ENCODE measurements around the gene TTLL1.
"Not testable (repeated sequence)": the region's sequence is repeated elsewhere in the genome, so short reads cannot be mapped to it uniquely, and the experiment has no call there.

TTLL1 gene

DNA sequence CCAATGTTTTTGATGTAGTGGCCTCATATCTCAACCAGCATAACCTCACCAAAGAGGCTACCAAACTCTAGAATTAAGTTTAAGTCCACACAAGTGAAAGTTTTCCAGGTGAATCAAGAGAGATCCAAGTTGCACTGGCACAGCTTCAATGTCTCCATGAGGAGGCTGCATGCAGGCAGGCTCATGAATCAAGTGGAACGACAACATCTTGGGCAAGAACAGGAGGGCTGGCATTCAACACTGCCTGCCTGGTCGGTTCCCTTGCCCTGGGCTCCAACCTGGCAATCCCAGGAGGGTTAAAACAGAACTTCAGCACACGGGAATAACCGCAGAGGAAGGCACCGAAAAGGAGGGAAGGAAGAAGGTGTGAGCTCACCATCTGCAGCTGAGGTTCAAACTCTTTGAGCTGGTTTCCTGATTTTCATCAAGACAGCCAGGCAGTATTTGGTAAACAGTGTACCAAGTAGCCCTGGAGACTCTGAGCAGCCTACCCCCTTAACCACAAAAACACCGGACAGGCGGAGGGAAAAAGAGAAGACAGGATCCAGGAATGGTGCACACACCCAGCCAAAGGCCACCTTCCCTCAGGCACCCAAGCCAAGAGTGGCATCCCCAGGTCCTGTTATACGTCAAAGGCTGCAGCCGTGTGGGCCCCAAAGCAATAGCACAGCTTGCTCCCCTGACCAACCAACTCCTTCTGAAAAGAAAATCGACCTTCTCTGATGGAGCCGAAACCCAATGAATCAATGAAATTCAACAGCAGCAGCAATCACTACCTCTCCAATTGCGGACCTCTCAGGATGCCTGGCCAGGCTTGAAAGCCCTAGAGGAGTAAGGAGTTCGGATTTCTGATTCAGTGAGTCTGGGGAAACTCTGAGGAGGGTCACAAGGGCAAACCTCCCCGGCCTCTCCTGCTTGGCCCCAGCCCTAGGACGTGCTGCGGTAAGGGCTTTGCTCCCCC, 75.6 kb downstream of the TTLL1 start:
- peak; percentile 40 for DNase-seq (ENCODE audit: low read depth)

DNA sequence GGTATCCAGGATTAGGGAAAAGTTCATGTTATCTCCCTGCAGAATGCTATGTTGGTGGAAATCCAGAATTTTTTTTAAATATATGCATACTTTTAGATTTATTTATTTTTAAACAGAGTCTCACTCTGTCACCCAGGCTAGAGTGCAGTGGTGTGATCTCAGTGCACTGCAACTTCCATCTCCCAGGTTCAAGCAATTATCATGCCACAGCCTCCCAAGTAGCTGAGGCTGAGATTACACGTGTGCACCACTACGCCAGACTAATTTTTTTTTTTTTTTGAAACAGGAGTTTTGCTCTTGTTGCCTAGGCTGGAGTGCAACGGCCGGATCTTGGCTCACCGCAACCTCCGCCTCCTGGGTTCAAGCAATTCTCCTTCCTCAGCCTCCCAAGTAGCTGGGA, 76.8 kb downstream of the TTLL1 start:
- no peak for DNase-seq (ENCODE audit: low read depth)

- DNase-seq (ENCODE audit: low read depth): no peak
These were observed 78.1 kb downstream of the TTLL1 start for GRCh38 chr22:43011079-43011478.

- DNase-seq (ENCODE audit: low read depth): no peak
These were observed 79.7 kb downstream of the TTLL1 start for GRCh38 chr22:43009444-43009843.

GRCh38 chr22:43008921-43009320, 80.3 kb downstream of the TTLL1 start:
- no peak for DNase-seq (ENCODE audit: low read depth)

DNA sequence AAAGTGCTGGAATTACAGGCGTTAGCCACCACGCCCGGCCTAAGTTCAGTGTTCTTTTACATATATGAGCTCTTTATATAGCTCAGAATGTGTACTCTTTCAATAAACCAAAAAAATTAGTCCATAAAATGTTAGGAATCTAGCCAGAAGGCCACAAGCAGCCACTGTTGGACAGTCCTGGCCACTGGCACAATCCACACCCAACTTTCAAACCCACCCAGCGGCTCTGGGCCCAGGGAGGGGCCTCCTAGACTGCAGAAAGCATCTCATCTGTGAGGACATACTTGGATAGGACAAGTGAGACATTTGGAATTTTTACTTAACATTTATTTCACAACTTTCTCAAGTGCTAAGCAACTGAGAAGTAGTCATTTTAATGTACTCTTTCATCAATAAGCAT, 80.7 kb downstream of the TTLL1 start:
- no peak for DNase-seq (ENCODE audit: low read depth)

DNA sequence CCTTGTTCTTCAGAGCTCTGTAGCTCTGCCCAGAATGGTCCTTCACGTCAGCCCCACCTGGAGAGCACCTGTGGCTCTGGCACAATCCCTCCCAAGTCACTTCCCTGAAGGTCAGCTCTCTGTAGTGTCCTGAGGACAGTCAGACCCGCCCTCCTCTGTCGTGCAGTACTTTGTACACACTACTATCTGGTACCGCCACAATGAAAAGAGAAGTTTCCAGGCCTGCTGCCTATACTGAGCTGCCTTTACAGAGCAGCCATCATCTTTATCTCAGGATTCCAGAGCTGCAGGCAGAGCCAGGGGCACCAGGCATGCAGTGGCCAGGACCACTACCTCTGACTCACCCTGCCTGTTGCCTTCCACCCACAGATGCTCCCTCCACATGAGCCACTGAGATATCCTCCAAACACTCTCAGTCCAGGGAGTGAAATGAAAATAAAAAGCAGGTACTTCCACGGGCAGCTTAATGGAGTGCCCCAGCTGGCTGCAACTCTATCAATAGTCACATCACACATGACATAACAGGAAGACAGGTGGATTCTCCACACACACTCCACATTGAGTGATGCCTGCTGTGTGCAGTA, 81.6 kb downstream of the TTLL1 start:
- peak; percentile 72 for DNase-seq (ENCODE audit: low read depth)

- no peak for DNase-seq (ENCODE audit: low read depth)
These were observed 82.4 kb downstream of the TTLL1 start for GRCh38 chr22:43006753-43007152.

DNA sequence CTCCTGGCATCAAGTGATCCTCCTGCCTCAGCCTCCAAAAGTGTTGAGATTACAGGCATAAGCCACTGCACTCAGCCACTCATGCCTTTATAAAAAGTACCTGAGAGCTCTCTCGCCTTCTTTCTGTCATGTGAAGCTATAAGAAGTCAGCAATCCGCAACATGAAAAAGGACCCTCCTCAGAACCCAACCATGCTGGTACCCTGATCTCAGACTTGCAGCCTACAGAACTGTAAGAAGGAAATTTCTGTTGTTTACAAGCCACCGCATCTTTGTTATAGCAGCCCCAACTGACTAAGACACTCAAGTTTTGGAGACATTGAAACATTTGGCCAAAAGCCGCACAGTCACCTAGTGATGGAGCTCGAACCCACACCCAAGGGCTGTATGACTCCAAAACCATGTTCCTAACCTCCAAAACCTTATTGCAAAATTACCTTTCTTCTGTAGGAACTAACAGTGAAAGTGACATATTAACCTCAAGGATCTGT, 83.1 kb downstream of the TTLL1 start:
- no peak for DNase-seq (ENCODE audit: low read depth)

GRCh38 chr22:43005106-43005505, 84.1 kb downstream of the TTLL1 start:
- DNase-seq (ENCODE audit: low read depth): peak; percentile 56

GRCh38 chr22:43004362-43005035, 84.7 kb downstream of the TTLL1 start:
- DNase-seq (ENCODE audit: low read depth): peak; percentile 47

DNA sequence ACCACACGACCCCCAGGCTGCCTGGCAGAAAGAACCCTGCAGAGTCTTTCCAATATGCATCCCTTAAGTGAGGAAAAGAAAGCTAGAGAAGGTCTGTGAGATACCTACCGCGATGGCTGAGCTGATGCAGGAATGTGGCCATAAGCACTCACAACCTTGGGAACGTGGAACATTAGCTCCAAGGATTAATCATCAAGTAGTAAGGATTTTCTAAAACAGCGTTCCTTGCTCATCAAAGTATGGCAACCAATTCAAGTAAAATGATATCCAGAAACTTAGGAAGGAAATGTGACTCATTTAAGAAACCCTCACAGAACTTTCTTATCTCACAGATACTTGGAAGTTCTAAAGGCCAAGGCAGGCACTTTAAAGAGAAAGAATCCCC, 87.0 kb downstream of the TTLL1 start:
- DNase-seq (ENCODE audit: low read depth): peak; percentile 95

- DNase-seq (ENCODE audit: low read depth): no peak
These were observed 87.7 kb downstream of the TTLL1 start for GRCh38 chr22:43001271-43002201.

DNA sequence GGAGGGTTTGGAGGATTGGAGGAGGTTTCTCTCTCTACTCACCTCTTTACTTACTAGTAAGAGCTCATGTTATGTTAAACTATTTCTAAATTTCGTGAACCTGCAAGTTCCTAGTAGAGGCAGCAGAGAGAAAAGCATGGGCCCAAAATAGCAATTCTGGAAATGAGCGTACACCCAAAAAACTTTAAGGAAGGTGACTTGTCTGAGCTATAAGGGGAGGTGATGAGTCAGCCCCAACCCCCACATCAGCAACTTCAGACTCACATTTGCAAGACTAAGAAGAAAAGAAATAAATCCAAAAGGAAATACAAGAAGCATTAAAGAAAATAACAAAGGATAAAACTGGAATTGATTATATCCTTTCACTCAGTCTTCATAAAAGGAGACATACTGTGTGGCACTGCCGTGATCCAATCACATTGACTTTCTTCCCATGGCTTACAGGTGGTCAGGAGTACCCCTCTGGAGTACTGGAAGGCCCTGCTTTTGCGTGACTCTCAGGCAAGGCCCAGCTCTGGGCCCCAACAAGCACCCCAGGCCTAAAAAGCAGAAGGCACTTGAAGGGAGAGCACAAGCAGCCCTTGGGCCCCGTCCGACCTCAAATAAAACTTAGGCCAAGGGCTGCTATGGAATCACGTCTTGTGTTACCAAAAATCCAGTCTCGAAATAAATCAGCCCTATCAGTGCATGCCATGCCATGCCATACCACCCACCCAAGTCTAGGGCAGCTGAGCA, 88.6 kb downstream of the TTLL1 start:
- peak; percentile 52 for DNase-seq (ENCODE audit: low read depth)

- peak; percentile 31 for DNase-seq (ENCODE audit: low read depth)
These were observed 91.6 kb downstream of the TTLL1 start for GRCh38 chr22:42997582-42998090.

- DNase-seq (ENCODE audit: low read depth): no peak
These were observed 92.4 kb downstream of the TTLL1 start for GRCh38 chr22:42996646-42997365.

GRCh38 chr22:42995654-42996053, 93.5 kb downstream of the TTLL1 start:
- DNase-seq (ENCODE audit: low read depth): not testable (repeated sequence)

DNA sequence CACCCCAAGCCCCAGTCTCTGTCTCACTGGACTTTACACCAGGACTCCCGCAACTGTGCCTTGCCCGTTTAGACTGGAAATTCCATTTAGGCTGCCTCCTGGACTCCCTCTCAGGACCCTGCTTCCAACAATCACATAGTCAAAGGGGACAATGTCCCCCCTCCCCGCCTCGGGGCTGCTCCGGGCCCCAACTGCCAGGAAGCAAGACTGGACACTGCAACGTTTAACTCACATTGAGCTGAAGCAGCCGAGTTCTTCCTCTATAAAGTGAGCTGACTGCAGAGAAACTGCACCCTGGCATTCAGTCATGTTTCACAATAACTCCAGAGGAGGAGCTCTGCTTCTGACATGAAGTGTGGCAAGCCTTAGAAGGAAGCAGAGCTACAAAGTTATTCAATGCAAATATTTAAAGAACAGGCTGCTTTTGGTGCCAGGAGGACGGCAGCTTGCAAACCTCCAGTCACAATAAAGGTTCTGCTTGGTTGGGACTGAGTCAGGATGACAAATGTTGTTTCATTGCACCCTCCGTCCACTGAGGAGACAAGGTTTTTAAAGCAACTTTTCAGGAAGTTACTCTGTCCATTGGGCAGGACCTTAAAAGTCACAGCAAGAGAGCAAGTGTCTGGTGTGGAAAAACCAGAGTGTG, 94.2 kb downstream of the TTLL1 start:
- peak; percentile 87 for DNase-seq (ENCODE audit: low read depth)

DNA sequence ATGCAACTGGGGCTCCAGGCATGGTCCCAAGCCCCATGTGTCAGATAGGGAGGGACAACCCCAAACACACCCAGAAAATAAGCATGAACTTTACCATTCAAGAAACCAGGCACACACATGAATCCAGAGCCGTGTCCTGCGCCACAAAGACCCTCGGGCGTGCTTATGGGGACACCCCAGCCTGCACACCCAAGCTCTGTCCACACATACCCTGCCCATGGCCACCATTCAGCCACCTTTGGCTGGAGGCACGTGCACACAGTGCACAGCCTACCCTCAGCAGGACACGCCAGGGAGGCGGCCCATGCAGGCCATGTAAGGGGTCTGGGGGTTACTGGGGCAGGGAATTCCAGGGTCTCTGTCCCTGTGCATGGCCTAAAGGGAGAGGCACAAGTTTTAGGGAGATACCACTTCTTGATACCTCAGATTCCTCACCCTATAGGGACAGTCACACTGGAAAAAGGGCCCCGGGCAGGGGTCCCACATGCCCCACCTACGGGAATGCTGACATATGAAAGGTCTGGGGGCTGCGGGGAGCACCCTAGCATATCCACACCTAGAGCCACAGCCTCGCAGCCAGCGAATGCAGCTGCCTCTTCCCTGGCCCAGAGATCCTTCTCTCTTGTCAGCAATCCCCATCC, 94.8 kb downstream of the TTLL1 start:
- DNase-seq (ENCODE audit: low read depth): no peak
